HG03103 (cell line): ENCODE measurements around the gene ATP6V0A1.
"Not testable (repeated sequence)": the region's sequence is repeated elsewhere in the genome, so short reads cannot be mapped to it uniquely, and the experiment has no call there.

Source experiments
- ATAC-seq: cut with Tn5 transposase; IDR thresholded peaks from one replicate; pipeline ENCODE4 v1.9.1; 2021; ENCODE audit warnings: low read depth; ENCODE audit not compliant: unreplicated experiment

Gene ATP6V0A1

GRCh38 chr17:42555961-42556617 is 97.4 kb downstream of the ATP6V0A1 start:
- ATAC-seq: not testable (repeated sequence)

- no peak for ATAC-seq
Observed at GRCh38 chr17:42559075-42559474, 100.4 kb downstream of the ATP6V0A1 start.

GRCh38 chr17:42560246-42560645 is 101.6 kb downstream of the ATP6V0A1 start:
- no peak for ATAC-seq

- ATAC-seq: no peak
Observed at GRCh38 chr17:42561897-42562387, 103.3 kb downstream of the ATP6V0A1 start, which contains the start of gene COASY. Gene COASY, plus strand, starts transcription at chr17:42562148. Its CDS starts 475 bp downstream, at chr17:42562623.

GRCh38 chr17:42562388-42563142 is 103.9 kb downstream of the ATP6V0A1 start:
- no peak for ATAC-seq

- no peak for ATAC-seq
Observed at GRCh38 chr17:42563143-42563509, 104.4 kb downstream of the ATP6V0A1 start.

GRCh38 chr17:42563543-42563942 is 104.9 kb downstream of the ATP6V0A1 start:
- ATAC-seq: no peak

GRCh38 chr17:42563950-42564349 is 105.3 kb downstream of the ATP6V0A1 start:
- ATAC-seq: no peak

- no peak for ATAC-seq
Observed at GRCh38 chr17:42564815-42565522, 106.3 kb downstream of the ATP6V0A1 start.

GRCh38 chr17:42565523-42566214 is 107.0 kb downstream of the ATP6V0A1 start:
- no peak for ATAC-seq

GRCh38 chr17:42566215-42566882 is 107.7 kb downstream of the ATP6V0A1 start:
- no peak for ATAC-seq

GRCh38 chr17:42566883-42567573 is 108.3 kb downstream of the ATP6V0A1 start, which contains the start of gene MLX:
Gene MLX, plus strand, starts transcription at chr17:42567100. Its CDS starts 25 bp downstream, at chr17:42567125.
- ATAC-seq: no peak

GRCh38 chr17:42568341-42569111 is 109.8 kb downstream of the ATP6V0A1 start:
- ATAC-seq: no peak

- ATAC-seq: no peak
Observed at GRCh38 chr17:42571435-42572225, 113.0 kb downstream of the ATP6V0A1 start.
